ENCODE results near the gene NDUFA5. TPM values are rescaled to one million over a fixed set of nuclear protein-coding genes. Genes with fewer than 3 reads are reported as not detected.
"Not testable (repeated sequence)": the region's sequence is repeated elsewhere in the genome, so short reads cannot be mapped to it uniquely, and the experiment has no call there.

NDUFA5 gene
- total and polyA plus RNA-seq, 2 donors from 2014 or later: 115 to 189 TPM

- H3K9me3 ChIP-seq (ENCODE audit: control insufficient read depth in 2 of 3, insufficient read depth in 1 of 3, low read length in 3 of 3): no peaks in the 10 kb centered on the region
- TF ChIP-seq CTCF (IDR thresholded peaks at IDR 0.05; ENCODE audit: borderline replicate concordance, extremely low read depth, insufficient read depth): no peak
- no peak overlapping the region for H3K27ac ChIP-seq (ENCODE audit: low read depth in 2 of 2, low read length in 2 of 2)
- DNase-seq (no peak), FAIRE-seq (no peak)
- H3K27me3 ChIP-seq (ENCODE audit: control insufficient read depth, insufficient read depth, low read length): no peaks in the 10 kb centered on the region
- intact Hi-C loops (cut with DNase I): no loop called here
- H3K4me1 ChIP-seq (ENCODE audit: control insufficient read depth in 2 of 3, insufficient read depth in 2 of 3, low read depth in 1 of 3, low read length in 3 of 3): peaks cover 2 to 14% (median 8%) of the 10 kb centered on the region in 3 donors
- no peak overlapping the region for H3K4me3 ChIP-seq (ENCODE audit: low read length in 3 of 3)
- H3K9ac ChIP-seq (ENCODE audit: low read length in 3 of 3): no peak overlapping the region
- peaks cover 2 to 8% (median 6%) of the 10 kb centered on the region in 3 donors for H3K36me3 ChIP-seq (ENCODE audit: control insufficient read depth in 2 of 3, insufficient read depth in 3 of 3, low read length in 3 of 3)
These were observed 4.5 kb downstream of the NDUFA5 start for GRCh38 chr7:123553159-123553558.

- Histone ChIP-seq H3K9me3 (ENCODE audit: control insufficient read depth in 2 of 3, insufficient read depth in 1 of 3, low read length in 3 of 3) (no peaks in the 10 kb centered on the region), H3K36me3 (ENCODE audit: control insufficient read depth in 2 of 3, insufficient read depth in 3 of 3, low read length in 3 of 3) (peaks cover 2 to 8% (median 6%) of the 10 kb centered on the region in 3 donors), H3K27me3 (ENCODE audit: control insufficient read depth, insufficient read depth, low read length) (no peaks in the 10 kb centered on the region), H3K4me3 (ENCODE audit: low read length in 3 of 3) (no peak overlapping the region), H3K9ac (ENCODE audit: low read length in 3 of 3) (no peak overlapping the region), H3K4me1 (ENCODE audit: control insufficient read depth in 2 of 3, insufficient read depth in 2 of 3, low read depth in 1 of 3, low read length in 3 of 3) (peaks cover 2 to 14% (median 8%) of the 10 kb centered on the region in 3 donors), H3K27ac (ENCODE audit: low read depth in 2 of 2, low read length in 2 of 2) (no peak overlapping the region)
- intact Hi-C loops (cut with DNase I): no loop called here
- DNase-seq (no peak), FAIRE-seq (no peak)
- TF ChIP-seq CTCF (IDR thresholded peaks at IDR 0.05; ENCODE audit: borderline replicate concordance, extremely low read depth, insufficient read depth): no peak
These were observed 5.0 kb downstream of the NDUFA5 start for GRCh38 chr7:123552641-123553040.

- intact Hi-C loops (cut with DNase I); H3K4me3 ChIP-seq (ENCODE audit: low read length in 3 of 3); H3K36me3 ChIP-seq (ENCODE audit: control insufficient read depth in 2 of 3, insufficient read depth in 3 of 3, low read length in 3 of 3); H3K9me3 ChIP-seq (ENCODE audit: control insufficient read depth in 2 of 3, insufficient read depth in 1 of 3, low read length in 3 of 3); H3K9ac ChIP-seq (ENCODE audit: low read length in 3 of 3); H3K27me3 ChIP-seq (ENCODE audit: control insufficient read depth, insufficient read depth, low read length); H3K27ac ChIP-seq (ENCODE audit: low read depth in 2 of 2, low read length in 2 of 2); FAIRE-seq; DNase-seq: not testable (repeated sequence)
- peaks cover 2 to 14% (median 8%) of the 10 kb centered on the region in 3 donors for H3K4me1 ChIP-seq (ENCODE audit: control insufficient read depth in 2 of 3, insufficient read depth in 2 of 3, low read depth in 1 of 3, low read length in 3 of 3)
These were observed 5.5 kb downstream of the NDUFA5 start for GRCh38 chr7:123552134-123552533.

GRCh38 chr7:123548406-123548805 is 9.2 kb downstream of the NDUFA5 start:
- TF ChIP-seq CTCF (IDR thresholded peaks at IDR 0.05; ENCODE audit: borderline replicate concordance, extremely low read depth, insufficient read depth): no peak
- H3K36me3 ChIP-seq (ENCODE audit: control insufficient read depth in 2 of 3, insufficient read depth in 3 of 3, low read length in 3 of 3): peaks cover under 1 to 6% (median 3%) of the 10 kb centered on the region in 3 donors

More at GRCh38 chr7:123548406-123548805, 9.2 kb downstream of the NDUFA5 start:
- DNase-seq (no peak), FAIRE-seq (no peak)
- Histone ChIP-seq H3K4me1 (ENCODE audit: control insufficient read depth in 2 of 3, insufficient read depth in 2 of 3, low read depth in 1 of 3, low read length in 3 of 3) (peaks cover 0 to 2% (median 0%) of the 10 kb centered on the region in 3 donors), H3K27me3 (ENCODE audit: control insufficient read depth, insufficient read depth, low read length) (no peaks in the 10 kb centered on the region), H3K4me3 (ENCODE audit: low read length in 3 of 3) (no peak overlapping the region), H3K27ac (ENCODE audit: low read depth in 2 of 2, low read length in 2 of 2) (no peak overlapping the region), H3K9ac (ENCODE audit: low read length in 3 of 3) (no peak overlapping the region), H3K9me3 (ENCODE audit: control insufficient read depth in 2 of 3, insufficient read depth in 1 of 3, low read length in 3 of 3) (no peaks in the 10 kb centered on the region)
- intact Hi-C loops (cut with DNase I): no loop called here

All from kidney (tissue), 14 donors.